IPS DF 6.9 (cell line): Measurements from ENCODE around the gene PRDM5.

Experiments used
- DNase-seq: peaks from one replicate; pipeline ENCODE4 v3.0.0-alpha.2; 2013; ENCODE audit warnings: low read depth, low spot score
- H3K27ac ChIP-seq: one replicate; pipeline ENCODE4 v1.5.1; 2013; ENCODE audit warnings: low read length, control low read depth
- H3K27me3 ChIP-seq: 2 replicates; pipeline ENCODE4 v1.6.1; 2013; ENCODE audit warnings: mild to moderate bottlenecking, low read length; ENCODE audit not compliant: control insufficient read depth, insufficient read depth
- H3K36me3 ChIP-seq: 2 replicates; pipeline ENCODE4 v1.6.1; 2013; ENCODE audit warnings: low read length; ENCODE audit not compliant: control insufficient read depth, insufficient read depth
- H3K4me1 ChIP-seq: 2 replicates; pipeline ENCODE4 v1.6.1; 2013; ENCODE audit warnings: low read length; ENCODE audit not compliant: control insufficient read depth, insufficient read depth
- H3K4me3 ChIP-seq: 2 replicates; pipeline ENCODE4 v1.5.1; 2013; ENCODE audit warnings: mild to moderate bottlenecking, low read length
- H3K9me3 ChIP-seq: 2 replicates; pipeline ENCODE4 v1.6.1; 2013; ENCODE audit warnings: low read length, inconsistent platforms; ENCODE audit not compliant: control insufficient read depth, insufficient read depth
- WGBS: extraction: QIAGEN DNeasy Blood & Tissue Kit; methylation state at CpG from one replicate; pipeline ENCODE4 v1.1.7; 2013; ENCODE audit warnings: mixed read lengths, missing lambda C conversion rate; ENCODE audit not compliant: insufficient read length, insufficient coverage; 5-methylcytosine and 5-hydroxymethylcytosine counted together

Gene PRDM5

GRCh38 chr4:120915336-120915735, 7.2 kb downstream of the PRDM5 start:
- WGBS, result no CpG with 5 or more reads among the region's 2 CpGs
- H3K27me3 ChIP-seq, result no peaks in the 10 kb centered on the region
- H3K36me3 ChIP-seq, result no peaks in the 10 kb centered on the region; the same call in 1 of the 2 replicates
- H3K4me3 ChIP-seq, result no peak overlapping the region
- H3K9me3 ChIP-seq, result no peaks in the 10 kb centered on the region
- no peak overlapping the region for H3K27ac ChIP-seq
- DNase-seq, result no peak
- no peaks in the 10 kb centered on the region for H3K4me1 ChIP-seq

- Histone ChIP-seq H3K27me3 (no peaks in the 10 kb centered on the region), H3K9me3 (no peaks in the 10 kb centered on the region), H3K4me3 (no peak overlapping the region), H3K36me3 (no peaks in the 10 kb centered on the region), H3K4me1 (no peaks in the 10 kb centered on the region), H3K27ac (no peak overlapping the region)
- WGBS, result no CpG with 5 or more reads among the region's 2 CpGs
- no peak for DNase-seq
These were observed 19.1 kb downstream of the PRDM5 start for GRCh38 chr4:120903419-120903818.

- DNase-seq, result no peak
- Histone ChIP-seq H3K4me1 (no peaks in the 10 kb centered on the region), H3K36me3 (no peaks in the 10 kb centered on the region), H3K27me3 (no peaks in the 10 kb centered on the region), H3K27ac (no peak overlapping the region), H3K9me3 (no peaks in the 10 kb centered on the region), H3K4me3 (no peak overlapping the region)
These were observed 19.6 kb downstream of the PRDM5 start for GRCh38 chr4:120902925-120903324.

GRCh38 chr4:120901731-120902130, 20.8 kb downstream of the PRDM5 start:
- Histone ChIP-seq H3K27me3 (no peaks in the 10 kb centered on the region), H3K4me3 (no peak overlapping the region), H3K4me1 (no peaks in the 10 kb centered on the region), H3K36me3 (no peaks in the 10 kb centered on the region), H3K27ac (no peak overlapping the region), H3K9me3 (no peaks in the 10 kb centered on the region)
- no CpG with 5 or more reads among the region's 1 CpG for WGBS
- no peak for DNase-seq

GRCh38 chr4:120897981-120898719, 24.4 kb downstream of the PRDM5 start:
- H3K27ac ChIP-seq, result no peak overlapping the region
- H3K4me1 ChIP-seq, result no peaks in the 10 kb centered on the region
- no peaks in the 10 kb centered on the region for H3K36me3 ChIP-seq
- 100% methylated on average over 1 of the region's 4 CpGs for WGBS
- no peaks in the 10 kb centered on the region for H3K27me3 ChIP-seq
- no peak overlapping the region for H3K4me3 ChIP-seq
- DNase-seq, result no peak
- H3K9me3 ChIP-seq, result no peaks in the 10 kb centered on the region

- no peak for DNase-seq
- Histone ChIP-seq H3K9me3 (no peaks in the 10 kb centered on the region), H3K27me3 (no peaks in the 10 kb centered on the region), H3K4me1 (no peaks in the 10 kb centered on the region), H3K27ac (no peak overlapping the region), H3K36me3 (no peaks in the 10 kb centered on the region), H3K4me3 (no peak overlapping the region)
- WGBS, result no CpG with 5 or more reads among the region's 2 CpGs
These were observed 27.0 kb downstream of the PRDM5 start for GRCh38 chr4:120895554-120895953.

GRCh38 chr4:120893314-120893713, 29.2 kb downstream of the PRDM5 start:
- Histone ChIP-seq H3K27ac (no peak overlapping the region), H3K27me3 (no peaks in the 10 kb centered on the region), H3K36me3 (no peaks in the 10 kb centered on the region), H3K9me3 (no peaks in the 10 kb centered on the region), H3K4me3 (no peak overlapping the region), H3K4me1 (no peaks in the 10 kb centered on the region)
- no CpG with 5 or more reads among the region's 2 CpGs for WGBS
- DNase-seq, result no peak

GRCh38 chr4:120886191-120886590, 36.3 kb downstream of the PRDM5 start:
- no peak for DNase-seq
- H3K4me3 ChIP-seq, result no peak overlapping the region
- no peaks in the 10 kb centered on the region for H3K9me3 ChIP-seq
- no peaks in the 10 kb centered on the region for H3K36me3 ChIP-seq
- no peaks in the 10 kb centered on the region for H3K4me1 ChIP-seq
- no peaks in the 10 kb centered on the region for H3K27me3 ChIP-seq
- H3K27ac ChIP-seq, result no peak overlapping the region

- Histone ChIP-seq H3K4me1 (no peaks in the 10 kb centered on the region), H3K36me3 (no peaks in the 10 kb centered on the region), H3K27ac (no peak overlapping the region), H3K9me3 (no peaks in the 10 kb centered on the region), H3K4me3 (no peak overlapping the region), H3K27me3 (no peaks in the 10 kb centered on the region)
- no peak for DNase-seq
- WGBS, result no CpG with 5 or more reads among the region's 4 CpGs
These were observed 40.7 kb downstream of the PRDM5 start for GRCh38 chr4:120881846-120882245.

- no peaks in the 10 kb centered on the region for H3K27me3 ChIP-seq
- WGBS, result no CpG with 5 or more reads among the region's 2 CpGs
- DNase-seq, result no peak
- H3K27ac ChIP-seq, result no peak overlapping the region
- no peaks in the 10 kb centered on the region for H3K4me1 ChIP-seq
- H3K4me3 ChIP-seq, result no peak overlapping the region
- H3K9me3 ChIP-seq, result no peaks in the 10 kb centered on the region
- no peaks in the 10 kb centered on the region for H3K36me3 ChIP-seq
These were observed 41.2 kb downstream of the PRDM5 start for GRCh38 chr4:120881351-120881750.

- Histone ChIP-seq H3K36me3 (no peaks in the 10 kb centered on the region), H3K4me3 (no peak overlapping the region), H3K27ac (no peak overlapping the region), H3K9me3 (no peaks in the 10 kb centered on the region), H3K4me1 (no peaks in the 10 kb centered on the region), H3K27me3 (no peaks in the 10 kb centered on the region)
- no peak for DNase-seq
- WGBS, result no CpG with 5 or more reads among the region's 3 CpGs
These were observed 45.5 kb downstream of the PRDM5 start for GRCh38 chr4:120877021-120877420.
